ENCODE results near the gene DPYSL4.

Gene DPYSL4

DNA sequence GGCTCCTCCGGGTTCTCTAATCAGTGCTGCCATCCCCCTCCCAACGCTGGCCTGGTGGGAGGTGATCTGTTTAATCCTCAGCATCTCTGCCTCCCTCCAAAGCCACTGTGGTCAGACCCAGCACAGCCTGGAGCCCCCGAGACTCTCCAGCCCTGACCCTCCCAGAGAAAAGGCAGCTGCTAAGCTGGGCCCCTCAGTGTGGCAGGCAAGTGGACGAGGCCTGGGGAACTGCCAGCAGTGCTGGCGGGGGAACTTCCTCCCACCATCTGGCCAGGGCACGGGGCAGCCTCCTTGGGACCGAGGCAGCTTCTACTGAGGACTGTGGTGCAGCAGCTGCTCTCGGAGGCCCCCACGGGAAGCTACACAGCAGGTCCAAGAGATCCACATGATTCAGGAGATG, 51.1 kb downstream of the DPYSL4 start:
- Histone ChIP-seq H3K4me3 (ENCODE audit: insufficient read depth, low read depth, low read length) (no peak overlapping the region), H3K9me3 (ENCODE audit: control insufficient read depth, low read length) (no peaks in the 10 kb centered on the region), H3K27ac (ENCODE audit: insufficient read depth, low read depth, low read length, poor library complexity, severe bottlenecking) (no peak overlapping the region), H3K27me3 (ENCODE audit: control insufficient read depth, insufficient read depth, low read length, poor library complexity, severe bottlenecking) (no peaks in the 10 kb centered on the region), H3K36me3 (ENCODE audit: control insufficient read depth, insufficient read depth, low read length) (no peaks in the 10 kb centered on the region), H3K4me1 (ENCODE audit: control insufficient read depth, insufficient read depth, low read length) (peaks cover 19% of the 10 kb centered on the region)
- WGBS, 2 experiments, result 49 to 55% methylated on average over 9 of the region's 9 CpGs

GRCh38 chr10:132238371-132239125, 51.8 kb downstream of the DPYSL4 start:
- WGBS, 2 experiments, result 85 to 86% methylated on average over 17 of the region's 17 CpGs
- no peaks in the 10 kb centered on the region for H3K27me3 ChIP-seq (ENCODE audit: control insufficient read depth, insufficient read depth, low read length, poor library complexity, severe bottlenecking)
- no peaks in the 10 kb centered on the region for H3K9me3 ChIP-seq (ENCODE audit: control insufficient read depth, low read length)
- peaks cover 24% of the 10 kb centered on the region for H3K4me1 ChIP-seq (ENCODE audit: control insufficient read depth, insufficient read depth, low read length)
- H3K27ac ChIP-seq (ENCODE audit: insufficient read depth, low read depth, low read length, poor library complexity, severe bottlenecking), result no peak overlapping the region
- H3K36me3 ChIP-seq (ENCODE audit: control insufficient read depth, insufficient read depth, low read length), result no peaks in the 10 kb centered on the region
- no peak overlapping the region for H3K4me3 ChIP-seq (ENCODE audit: insufficient read depth, low read depth, low read length)

DNA sequence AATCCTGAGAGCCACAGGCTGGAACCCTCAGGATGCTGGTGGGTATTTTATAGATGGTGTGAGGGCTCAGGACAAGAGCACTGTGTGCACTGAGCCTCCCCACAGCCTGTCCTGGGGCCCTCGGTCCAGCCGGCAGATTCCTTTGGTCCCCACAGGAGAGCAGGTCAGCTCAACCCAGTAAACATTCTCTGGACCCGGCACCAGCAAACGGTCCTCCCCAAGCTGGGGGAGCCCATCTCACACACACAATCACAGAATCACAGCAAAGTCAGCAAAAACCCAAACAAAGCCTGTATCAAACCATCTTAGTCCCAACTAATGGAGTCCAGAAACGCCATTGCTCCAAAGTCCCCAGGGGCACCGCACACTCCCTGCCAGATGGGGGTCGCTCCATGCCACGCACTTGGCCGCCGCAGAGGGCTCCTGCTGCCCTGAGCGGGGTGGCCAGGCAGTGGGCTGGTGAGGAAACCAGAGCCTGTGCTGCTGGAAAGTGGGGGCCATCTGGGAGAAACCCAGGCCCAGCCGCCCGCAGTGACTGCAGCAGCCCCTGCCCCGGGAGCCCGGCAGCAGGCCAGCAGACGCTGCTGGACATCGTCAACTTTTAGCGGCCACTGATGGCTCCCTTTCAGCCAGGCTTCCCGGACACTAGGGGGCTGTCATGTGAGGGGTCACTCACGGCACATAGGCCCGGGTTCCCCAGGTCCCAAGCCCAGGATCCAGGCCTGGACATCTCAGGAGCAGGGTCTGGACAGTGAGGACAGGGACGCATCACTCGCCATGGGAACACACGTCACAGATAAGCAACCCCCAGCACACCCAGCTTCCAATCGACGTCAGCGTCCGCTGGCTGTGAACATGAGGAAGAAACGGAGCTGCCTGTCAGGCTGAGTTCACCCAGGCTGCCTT, 52.6 kb downstream of the DPYSL4 start:
- H3K9me3 ChIP-seq (ENCODE audit: control insufficient read depth, low read length), result no peaks in the 10 kb centered on the region
- WGBS, 2 experiments, result 89 to 92% methylated on average over 29 of the region's 29 CpGs
- H3K27ac ChIP-seq (ENCODE audit: insufficient read depth, low read depth, low read length, poor library complexity, severe bottlenecking), result no peak overlapping the region
- no peak overlapping the region for H3K4me3 ChIP-seq (ENCODE audit: insufficient read depth, low read depth, low read length)
- no peaks in the 10 kb centered on the region for H3K27me3 ChIP-seq (ENCODE audit: control insufficient read depth, insufficient read depth, low read length, poor library complexity, severe bottlenecking)
- H3K4me1 ChIP-seq (ENCODE audit: control insufficient read depth, insufficient read depth, low read length), result peaks cover 24% of the 10 kb centered on the region
- no peaks in the 10 kb centered on the region for H3K36me3 ChIP-seq (ENCODE audit: control insufficient read depth, insufficient read depth, low read length)

DNA sequence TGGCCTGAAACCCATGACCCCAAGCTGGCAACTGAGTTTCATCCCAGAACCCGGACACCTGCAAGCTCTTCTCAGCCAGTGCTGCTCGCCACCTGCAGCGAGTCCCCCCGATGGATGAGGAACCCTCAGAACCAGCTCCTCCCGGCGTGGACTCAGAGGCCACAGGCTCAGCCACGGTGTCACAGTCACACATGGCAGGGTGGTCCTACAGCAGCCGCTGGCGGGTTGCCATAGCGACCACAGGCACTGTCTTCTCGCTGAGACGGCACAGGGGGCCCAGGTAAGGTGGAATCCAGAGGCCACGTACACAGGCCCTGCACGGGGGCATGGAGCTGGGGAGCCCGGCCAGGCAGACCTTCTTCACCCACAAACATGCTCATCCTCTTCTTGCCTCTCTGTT, 53.4 kb downstream of the DPYSL4 start:
- 92 to 94% methylated on average over 15 of the region's 15 CpGs for WGBS, 2 experiments
- Histone ChIP-seq H3K4me1 (ENCODE audit: control insufficient read depth, insufficient read depth, low read length) (peaks cover 24% of the 10 kb centered on the region), H3K4me3 (ENCODE audit: insufficient read depth, low read depth, low read length) (no peak overlapping the region)

GRCh38 chr10:132240581-132240980, 53.8 kb downstream of the DPYSL4 start:
- Histone ChIP-seq H3K27ac (ENCODE audit: insufficient read depth, low read depth, low read length, poor library complexity, severe bottlenecking) (no peak overlapping the region), H3K36me3 (ENCODE audit: control insufficient read depth, insufficient read depth, low read length) (no peaks in the 10 kb centered on the region), H3K27me3 (ENCODE audit: control insufficient read depth, insufficient read depth, low read length, poor library complexity, severe bottlenecking) (no peaks in the 10 kb centered on the region), H3K4me3 (ENCODE audit: insufficient read depth, low read depth, low read length) (no peak overlapping the region), H3K9me3 (ENCODE audit: control insufficient read depth, low read length) (no peaks in the 10 kb centered on the region), H3K4me1 (ENCODE audit: control insufficient read depth, insufficient read depth, low read length) (peaks cover 24% of the 10 kb centered on the region)
- WGBS, 2 experiments, result 94 to 96% methylated on average over 16 of the region's 16 CpGs

More for the DNA sequence above, 53.4 kb downstream of the DPYSL4 start:
- no peaks in the 10 kb centered on the region for H3K27me3 ChIP-seq (ENCODE audit: control insufficient read depth, insufficient read depth, low read length, poor library complexity, severe bottlenecking)
- H3K27ac ChIP-seq (ENCODE audit: insufficient read depth, low read depth, low read length, poor library complexity, severe bottlenecking), result no peak overlapping the region
- no peaks in the 10 kb centered on the region for H3K9me3 ChIP-seq (ENCODE audit: control insufficient read depth, low read length)
- H3K36me3 ChIP-seq (ENCODE audit: control insufficient read depth, insufficient read depth, low read length), result no peaks in the 10 kb centered on the region

DNA sequence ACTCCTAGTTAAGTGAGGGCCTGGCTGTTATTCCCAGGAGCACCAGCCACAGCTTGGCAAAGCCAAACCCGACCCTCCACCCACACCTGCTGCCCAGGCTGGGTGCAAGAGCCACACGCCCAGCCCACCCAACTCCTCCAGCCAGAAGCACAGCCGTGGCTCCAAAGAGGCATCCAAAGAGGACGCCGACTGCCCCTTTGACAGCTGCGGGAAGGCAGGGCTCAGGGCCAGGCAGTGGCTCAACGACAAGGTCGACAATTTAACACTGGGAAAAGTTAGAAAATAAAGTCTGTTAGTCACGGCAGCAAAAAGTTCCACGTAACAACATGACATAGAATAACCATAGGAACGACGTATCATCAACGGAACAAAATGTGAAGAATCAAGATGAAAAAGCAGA, 54.3 kb downstream of the DPYSL4 start:
- H3K27me3 ChIP-seq (ENCODE audit: control insufficient read depth, insufficient read depth, low read length, poor library complexity, severe bottlenecking), result no peaks in the 10 kb centered on the region
- H3K27ac ChIP-seq (ENCODE audit: insufficient read depth, low read depth, low read length, poor library complexity, severe bottlenecking), result no peak overlapping the region
- H3K4me3 ChIP-seq (ENCODE audit: insufficient read depth, low read depth, low read length), result no peak overlapping the region
- H3K36me3 ChIP-seq (ENCODE audit: control insufficient read depth, insufficient read depth, low read length), result no peaks in the 10 kb centered on the region
- peaks cover 24% of the 10 kb centered on the region for H3K4me1 ChIP-seq (ENCODE audit: control insufficient read depth, insufficient read depth, low read length)
- WGBS, 2 experiments, result 93 to 94% methylated on average over 13 of the region's 13 CpGs
- H3K9me3 ChIP-seq (ENCODE audit: control insufficient read depth, low read length), result no peaks in the 10 kb centered on the region

- H3K27ac ChIP-seq (ENCODE audit: insufficient read depth, low read depth, low read length, poor library complexity, severe bottlenecking), result no peak overlapping the region
- WGBS, 2 experiments, result 89 to 91% methylated on average over 15 of the region's 15 CpGs
- peaks cover 24% of the 10 kb centered on the region for H3K4me1 ChIP-seq (ENCODE audit: control insufficient read depth, insufficient read depth, low read length)
- no peaks in the 10 kb centered on the region for H3K27me3 ChIP-seq (ENCODE audit: control insufficient read depth, insufficient read depth, low read length, poor library complexity, severe bottlenecking)
- H3K36me3 ChIP-seq (ENCODE audit: control insufficient read depth, insufficient read depth, low read length), result no peaks in the 10 kb centered on the region
- H3K4me3 ChIP-seq (ENCODE audit: insufficient read depth, low read depth, low read length), result no peak overlapping the region
- H3K9me3 ChIP-seq (ENCODE audit: control insufficient read depth, low read length), result no peaks in the 10 kb centered on the region
These were observed 54.7 kb downstream of the DPYSL4 start for GRCh38 chr10:132241496-132241895.

DNA sequence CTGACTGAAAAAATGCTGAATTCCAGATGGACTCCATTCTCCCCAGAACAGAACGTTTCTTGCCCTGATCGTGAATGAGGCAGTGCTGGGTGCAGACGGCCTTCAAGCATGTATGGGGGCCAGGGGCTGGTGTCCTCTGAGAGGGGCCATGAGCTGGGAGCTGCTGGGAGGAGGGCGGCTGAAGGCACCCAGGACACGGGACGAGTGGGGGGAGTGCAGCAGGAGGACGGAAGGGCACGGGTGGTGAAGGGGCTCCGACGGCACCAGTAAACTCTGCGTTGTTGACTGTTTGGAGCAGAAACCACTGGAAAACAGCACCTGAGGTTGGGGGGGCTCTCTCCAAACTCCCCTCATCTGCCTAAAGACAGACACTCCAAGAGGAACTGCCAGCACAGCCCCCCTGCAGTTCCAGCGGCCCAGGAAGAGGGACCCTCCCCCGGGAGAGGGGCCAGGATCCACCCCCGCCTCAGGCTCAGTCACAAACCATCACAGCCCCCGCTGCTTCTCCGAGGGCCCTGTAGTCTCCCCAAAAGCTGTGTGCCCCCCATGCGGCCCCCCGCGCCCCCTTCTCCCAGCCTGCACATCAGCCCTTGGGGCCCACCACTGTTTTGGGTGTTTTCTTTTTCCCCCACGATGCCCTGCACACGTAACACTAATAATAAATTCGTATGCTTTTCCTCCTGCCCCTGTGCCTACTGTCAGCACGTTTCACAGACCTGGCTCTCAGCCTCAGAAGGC, 55.5 kb downstream of the DPYSL4 start:
- Histone ChIP-seq H3K27me3 (ENCODE audit: control insufficient read depth, insufficient read depth, low read length, poor library complexity, severe bottlenecking) (no peaks in the 10 kb centered on the region), H3K9me3 (ENCODE audit: control insufficient read depth, low read length) (no peaks in the 10 kb centered on the region), H3K36me3 (ENCODE audit: control insufficient read depth, insufficient read depth, low read length) (no peaks in the 10 kb centered on the region), H3K4me1 (ENCODE audit: control insufficient read depth, insufficient read depth, low read length) (peaks cover 22% of the 10 kb centered on the region), H3K4me3 (ENCODE audit: insufficient read depth, low read depth, low read length) (no peak overlapping the region), H3K27ac (ENCODE audit: insufficient read depth, low read depth, low read length, poor library complexity, severe bottlenecking) (no peak overlapping the region)
- 85 to 87% methylated on average over 23 of the region's 23 CpGs for WGBS, 2 experiments

DNA sequence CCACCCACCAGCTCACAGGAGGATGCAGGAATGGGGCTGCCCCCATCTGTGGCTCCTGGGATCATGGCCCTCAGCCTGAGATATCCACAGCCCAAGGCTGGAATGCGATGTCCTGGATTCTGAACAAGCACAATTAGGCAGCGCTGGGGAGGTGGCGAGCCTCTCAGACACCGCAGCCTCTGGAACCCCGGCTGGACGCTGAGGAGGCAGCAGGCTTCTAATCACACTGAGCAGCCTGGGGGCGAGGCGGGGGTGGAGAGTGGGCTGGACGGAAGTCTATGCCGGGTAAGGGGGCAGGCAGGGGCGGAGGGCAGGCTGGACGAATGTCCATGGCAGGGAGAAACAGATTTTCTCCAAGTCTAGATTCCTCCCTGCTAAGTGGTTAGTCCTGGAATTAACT, 56.4 kb downstream of the DPYSL4 start:
- Histone ChIP-seq H3K27ac (ENCODE audit: insufficient read depth, low read depth, low read length, poor library complexity, severe bottlenecking) (no peak overlapping the region), H3K36me3 (ENCODE audit: control insufficient read depth, insufficient read depth, low read length) (no peaks in the 10 kb centered on the region), H3K4me1 (ENCODE audit: control insufficient read depth, insufficient read depth, low read length) (peaks cover 14% of the 10 kb centered on the region), H3K4me3 (ENCODE audit: insufficient read depth, low read depth, low read length) (no peak overlapping the region), H3K9me3 (ENCODE audit: control insufficient read depth, low read length) (no peaks in the 10 kb centered on the region), H3K27me3 (ENCODE audit: control insufficient read depth, insufficient read depth, low read length, poor library complexity, severe bottlenecking) (no peaks in the 10 kb centered on the region)
- WGBS, 2 experiments, result 83 to 89% methylated on average over 12 of the region's 12 CpGs

DNA sequence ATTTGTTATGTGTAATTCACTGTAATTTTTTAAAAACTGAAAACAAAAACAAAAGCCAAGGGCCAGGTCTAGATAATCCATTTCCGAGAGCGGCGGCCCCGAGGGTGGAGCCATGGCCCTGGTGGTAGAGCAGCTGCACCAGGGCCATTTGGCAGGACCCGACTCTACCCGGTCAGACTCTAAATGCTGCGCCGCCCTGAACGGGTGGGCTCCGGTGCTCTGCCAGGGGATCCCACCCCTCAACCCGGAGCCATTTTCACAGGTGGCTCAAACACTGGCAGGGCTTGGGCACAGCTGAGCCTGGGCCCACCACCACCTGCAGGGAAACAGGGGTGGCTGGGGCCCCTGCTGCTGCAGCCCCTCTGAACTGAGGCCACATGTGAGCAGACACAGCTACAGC, 56.9 kb downstream of the DPYSL4 start:
- 89 to 90% methylated on average over 11 of the region's 11 CpGs for WGBS, 2 experiments
- Histone ChIP-seq H3K36me3 (ENCODE audit: control insufficient read depth, insufficient read depth, low read length) (no peaks in the 10 kb centered on the region), H3K4me3 (ENCODE audit: insufficient read depth, low read depth, low read length) (no peak overlapping the region), H3K27ac (ENCODE audit: insufficient read depth, low read depth, low read length, poor library complexity, severe bottlenecking) (no peak overlapping the region), H3K27me3 (ENCODE audit: control insufficient read depth, insufficient read depth, low read length, poor library complexity, severe bottlenecking) (no peaks in the 10 kb centered on the region), H3K4me1 (ENCODE audit: control insufficient read depth, insufficient read depth, low read length) (peaks cover 12% of the 10 kb centered on the region), H3K9me3 (ENCODE audit: control insufficient read depth, low read length) (no peaks in the 10 kb centered on the region)
